Upper lobe of right lung (tissue), 1 donor: Measurements from ENCODE around the gene ECSIT. TPM values are rescaled to one million over a fixed set of nuclear protein-coding genes. Genes with fewer than 3 reads are reported as not detected.

Experiments
- ATAC-seq: fragments of 200-7000 bp; cut with Tn5 transposase; one replicate; pipeline ENCODE4 v1.9.1; 2020; ENCODE audit warnings: mild to moderate bottlenecking, moderate library complexity
- DNase-seq: peaks from one replicate; pipeline ENCODE4 v3.0.0-alpha.2; 2020
- H3K27ac ChIP-seq: fragments of 200-600 bp; one replicate; pipeline ENCODE4 v1.8.0; 2022
- H3K27me3 ChIP-seq: fragments of 200-600 bp; one replicate; pipeline ENCODE4 v1.8.0; 2022; ENCODE audit warnings: mild to moderate bottlenecking
- H3K36me3 ChIP-seq: fragments of 200-600 bp; one replicate; pipeline ENCODE4 v1.8.0; 2022
- H3K4me1 ChIP-seq: fragments of 200-600 bp; one replicate; pipeline ENCODE4 v1.8.0; 2022
- H3K4me3 ChIP-seq: fragments of 200-600 bp; one replicate; pipeline ENCODE4 v1.8.0; 2022; ENCODE audit warnings: mild to moderate bottlenecking
- H3K9me3 ChIP-seq: fragments of 200-600 bp; one replicate; pipeline ENCODE4 v1.8.0; 2022
- intact Hi-C: fragments of 100-400 bp; cut with DNase I; formaldehyde crosslinking; loops from one replicate; pipeline ENCODE4 v1.11.0; 2022
- total RNA-seq: library from RNA; stranded (reverse); fragmentation: NEBNext Ultra II Directional; extraction: Animal tissue kit (Norgen Biotek cat#: 25700); gene quantifications from one replicate; pipeline ENCODE4 v1.2.1, GENCODE V29; 2021
- TF ChIP-seq, protein P1 (sequence below): fragments of 200-600 bp; IDR thresholded peaks from one replicate; pipeline ENCODE4 v1.8.0; 2022; ENCODE audit warnings: antibody characterized with exemption
- donor health status: DM: no; HTN: yes; CAD: no; lungs with severe emphysema.

The ECSIT gene
- total RNA-seq, 1 donor from 2014 or later = 44.8 TPM

DNA sequence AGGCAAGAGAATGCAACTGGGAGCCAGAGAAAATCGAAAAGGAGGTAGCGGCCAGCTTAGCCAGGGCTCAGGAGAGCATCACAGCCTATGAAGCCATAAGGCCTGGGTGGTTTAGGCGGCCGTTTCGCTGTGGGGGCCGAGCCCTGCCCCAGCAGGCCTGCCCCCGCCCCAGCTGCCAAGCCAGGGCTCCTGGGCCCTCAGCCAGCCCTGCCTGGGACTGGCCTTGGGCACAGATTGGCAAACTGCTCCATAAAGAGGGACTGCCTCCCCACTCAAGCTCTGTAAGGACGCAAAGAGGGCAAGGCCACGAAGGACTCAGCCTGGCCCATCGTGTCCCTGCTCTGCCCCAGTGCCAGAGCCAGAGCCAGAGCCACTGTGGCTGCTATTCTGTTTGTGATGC, 33.5 kb downstream of the ECSIT start:
- H3K9me3 ChIP-seq = no peaks in the 10 kb centered on the region
- DNase-seq (no peak), ATAC-seq (no peak)
- H3K27ac ChIP-seq = no peak overlapping the region
- no peaks in the 10 kb centered on the region for H3K4me1 ChIP-seq
- intact Hi-C loops = no loop called here
- peaks cover 13% of the 10 kb centered on the region for H3K36me3 ChIP-seq
- H3K27me3 ChIP-seq = no peaks in the 10 kb centered on the region
- TF ChIP-seq, protein P1, sequence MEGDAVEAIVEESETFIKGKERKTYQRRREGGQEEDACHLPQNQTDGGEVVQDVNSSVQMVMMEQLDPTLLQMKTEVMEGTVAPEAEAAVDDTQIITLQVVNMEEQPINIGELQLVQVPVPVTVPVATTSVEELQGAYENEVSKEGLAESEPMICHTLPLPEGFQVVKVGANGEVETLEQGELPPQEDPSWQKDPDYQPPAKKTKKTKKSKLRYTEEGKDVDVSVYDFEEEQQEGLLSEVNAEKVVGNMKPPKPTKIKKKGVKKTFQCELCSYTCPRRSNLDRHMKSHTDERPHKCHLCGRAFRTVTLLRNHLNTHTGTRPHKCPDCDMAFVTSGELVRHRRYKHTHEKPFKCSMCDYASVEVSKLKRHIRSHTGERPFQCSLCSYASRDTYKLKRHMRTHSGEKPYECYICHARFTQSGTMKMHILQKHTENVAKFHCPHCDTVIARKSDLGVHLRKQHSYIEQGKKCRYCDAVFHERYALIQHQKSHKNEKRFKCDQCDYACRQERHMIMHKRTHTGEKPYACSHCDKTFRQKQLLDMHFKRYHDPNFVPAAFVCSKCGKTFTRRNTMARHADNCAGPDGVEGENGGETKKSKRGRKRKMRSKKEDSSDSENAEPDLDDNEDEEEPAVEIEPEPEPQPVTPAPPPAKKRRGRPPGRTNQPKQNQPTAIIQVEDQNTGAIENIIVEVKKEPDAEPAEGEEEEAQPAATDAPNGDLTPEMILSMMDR = no peak
- H3K4me3 ChIP-seq = no peak overlapping the region

DNA sequence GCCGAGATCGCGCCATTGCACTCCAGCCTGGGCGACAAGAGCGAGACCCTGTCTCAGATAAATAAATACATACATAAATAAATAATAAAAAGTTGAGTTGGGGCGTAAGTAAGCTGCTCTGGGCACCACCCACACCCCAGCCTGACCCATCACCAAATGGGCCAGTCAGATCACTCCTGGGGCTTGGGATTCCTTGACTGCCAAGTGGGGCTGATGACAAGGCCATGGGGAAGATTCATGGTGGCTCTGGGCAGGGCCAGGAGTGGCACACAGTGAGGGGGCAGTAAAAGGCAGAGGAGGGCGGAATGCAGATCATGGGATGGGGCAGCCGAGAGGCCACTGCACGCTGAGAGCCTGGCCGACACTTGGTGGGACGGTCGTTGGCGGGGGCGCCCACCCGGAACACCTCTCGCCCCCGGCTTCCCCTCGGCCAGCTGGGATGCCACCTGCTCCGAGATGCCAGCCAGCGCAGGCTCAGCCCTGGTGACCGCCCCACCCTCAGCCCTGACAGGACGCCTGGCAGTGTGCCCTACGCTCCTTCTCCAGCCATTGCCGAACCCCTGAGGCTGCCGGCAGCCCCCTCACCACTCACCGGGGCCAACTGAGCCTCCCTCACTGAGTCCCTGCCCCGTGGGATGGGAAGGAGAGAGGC, 34.2 kb downstream of the ECSIT start:
- DNase-seq (no peak), ATAC-seq (no peak)
- Histone ChIP-seq H3K4me3 (no peak overlapping the region), H3K36me3 (peaks cover 13% of the 10 kb centered on the region), H3K4me1 (no peaks in the 10 kb centered on the region), H3K9me3 (no peaks in the 10 kb centered on the region), H3K27ac (no peak overlapping the region), H3K27me3 (no peaks in the 10 kb centered on the region)
- intact Hi-C loops = no loop called here
- TF ChIP-seq, protein P1 = no peak

DNA sequence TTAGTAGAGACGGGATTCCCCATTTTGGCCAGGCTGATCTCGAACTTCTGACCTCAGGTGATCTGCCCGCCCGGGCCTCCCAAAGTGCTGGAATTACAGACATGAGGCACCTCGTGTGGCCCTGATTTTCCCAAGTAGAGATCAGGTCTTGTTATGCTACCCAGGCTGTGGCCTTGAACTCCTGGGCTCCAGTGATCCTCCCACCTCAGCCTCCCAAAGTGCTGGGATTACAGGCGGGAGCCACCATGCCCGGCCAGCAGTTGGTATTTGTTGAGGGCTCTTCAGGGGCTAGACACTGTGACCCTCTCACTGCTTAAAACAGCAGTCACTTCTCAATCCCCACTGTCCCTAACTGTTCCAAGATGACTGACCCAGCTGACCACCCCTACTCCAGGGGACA, 39.6 kb downstream of the ECSIT start:
- Histone ChIP-seq H3K9me3 (no peaks in the 10 kb centered on the region), H3K27ac (no peak overlapping the region), H3K4me1 (no peaks in the 10 kb centered on the region), H3K4me3 (no peak overlapping the region), H3K36me3 (peaks cover 8% of the 10 kb centered on the region), H3K27me3 (no peaks in the 10 kb centered on the region)
- no peak for DNase-seq
- TF ChIP-seq, protein P1 = no peak
- intact Hi-C loops = no loop called here
- ATAC-seq = no peak

DNA sequence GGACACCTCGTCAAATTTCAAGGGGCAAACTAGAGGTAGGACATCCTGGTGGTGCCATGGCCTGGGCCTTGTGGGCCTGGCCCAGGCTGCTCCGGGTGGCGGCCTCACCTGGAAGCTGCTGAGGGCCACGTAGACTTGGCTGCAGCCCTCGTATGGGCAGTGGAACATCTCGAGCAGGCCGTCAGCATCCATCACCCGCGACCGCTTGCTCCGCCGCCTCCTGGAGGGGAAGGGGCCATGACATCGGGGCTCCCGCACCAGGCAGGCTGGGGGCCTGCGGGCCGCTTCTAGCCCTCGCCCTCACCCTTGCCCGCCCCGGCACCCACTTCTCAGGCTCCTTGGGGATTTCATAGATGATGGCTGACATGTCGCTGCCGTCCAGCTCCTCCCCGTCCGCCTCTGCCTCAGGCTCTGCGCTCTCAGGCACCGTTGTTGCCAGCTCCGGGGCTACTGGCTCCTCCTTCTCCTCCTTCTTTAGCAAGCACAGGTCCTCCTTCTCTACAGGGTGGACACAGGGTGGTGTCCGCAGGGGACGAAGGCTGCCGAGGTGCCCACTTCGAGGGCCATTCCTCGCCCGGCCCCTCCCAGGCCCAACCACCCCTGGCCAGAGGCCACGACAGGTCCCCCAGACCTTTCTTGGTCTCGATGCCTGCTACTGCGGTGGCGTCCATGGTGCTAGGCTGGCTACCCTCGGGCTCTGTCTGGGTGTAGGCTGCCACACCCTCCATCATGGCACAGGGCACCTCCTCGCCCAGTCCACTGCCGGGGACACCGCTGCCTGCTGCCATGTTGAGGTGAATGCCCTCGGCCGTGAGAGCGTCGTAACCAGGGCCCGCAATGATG, 42.1 kb downstream of the ECSIT start:
- Histone ChIP-seq H3K36me3 (peaks cover 8% of the 10 kb centered on the region), H3K27me3 (peaks cover 15% of the 10 kb centered on the region), H3K4me1 (peaks cover 13% of the 10 kb centered on the region), H3K9me3 (no peaks in the 10 kb centered on the region), H3K4me3 (no peak overlapping the region), H3K27ac (no peak overlapping the region)
- intact Hi-C loops = no loop called here
- DNase-seq = no peak
- no peak for ATAC-seq
- TF ChIP-seq, protein P1 = no peak

DNA sequence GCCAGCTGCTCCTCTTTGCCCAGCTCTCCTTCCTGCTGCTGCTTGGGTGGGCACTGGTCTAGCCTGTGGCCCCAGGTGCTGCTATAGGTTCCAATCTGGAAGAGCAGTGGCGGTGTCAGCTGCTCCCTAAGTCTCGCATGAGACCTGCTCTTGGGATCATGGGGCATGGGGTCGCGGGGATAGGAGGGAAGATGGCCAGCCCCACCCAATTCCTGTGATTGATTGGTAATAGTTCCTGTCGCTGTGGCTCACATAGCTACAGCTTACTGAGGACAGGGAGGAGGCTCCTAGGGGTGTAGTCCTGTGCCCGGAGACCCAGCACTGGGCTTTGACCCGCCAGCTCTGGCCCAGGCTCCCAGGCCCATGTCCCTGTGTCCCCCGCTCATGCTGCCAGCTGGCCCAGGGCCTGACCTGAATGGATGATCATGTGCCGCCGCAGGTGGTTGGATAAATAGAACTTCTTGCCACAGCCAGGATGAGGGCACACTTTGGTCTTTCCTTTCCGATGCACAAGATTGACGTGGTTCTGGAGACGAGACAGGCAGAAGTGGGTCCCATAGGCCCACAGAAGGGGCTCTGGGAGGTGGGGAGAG, 43.6 kb downstream of the ECSIT start:
- peaks cover 17% of the 10 kb centered on the region for H3K4me1 ChIP-seq
- no peaks in the 10 kb centered on the region for H3K9me3 ChIP-seq
- ATAC-seq (no peak), DNase-seq (no peak)
- H3K36me3 ChIP-seq = peaks cover 8% of the 10 kb centered on the region
- H3K4me3 ChIP-seq = no peak overlapping the region
- peaks cover 30% of the 10 kb centered on the region for H3K27me3 ChIP-seq
- TF ChIP-seq, protein P1 = no peak
- no peak overlapping the region for H3K27ac ChIP-seq
- intact Hi-C loops = no loop called here
